ENCODE measurements around the gene GHITM.

- no peak for TF ChIP-seq GATA2 (IDR thresholded peaks at IDR 0.05; ENCODE audit: low read depth, low read length)
- no peak for TF ChIP-seq GATA3 (IDR thresholded peaks at IDR 0.05; ENCODE audit: low read depth, low read length)
These were observed 55.9 kb downstream of the GHITM start for GRCh38 chr10:84195044-84195830.
